IPS DF 19.7 (cell line): Measurements from ENCODE around the gene PRDX1.
"Not testable (repeated sequence)": the region's sequence is repeated elsewhere in the genome, so short reads cannot be mapped to it uniquely, and the experiment has no call there.

Experiments used
- DNase-seq: peaks from one replicate; pipeline ENCODE4 v3.0.0-alpha.2; 2013; ENCODE audit warnings: low read depth, low spot score

Gene PRDX1

GRCh38 chr1:45535988-45536766 is 14.5 kb upstream of the PRDX1 start:
- DNase-seq, result no peak

- no peak for DNase-seq
These were observed 10.2 kb upstream of the PRDX1 start for GRCh38 chr1:45531873-45532272.

- DNase-seq, result no peak
These were observed 9.0 kb upstream of the PRDX1 start for GRCh38 chr1:45530632-45531135.

- no peak for DNase-seq
These were observed 4.5 kb upstream of the PRDX1 start for GRCh38 chr1:45526135-45526644.

- not testable (repeated sequence) for DNase-seq
These were observed 2.3 kb upstream of the PRDX1 start for GRCh38 chr1:45523975-45524374.

- not testable (repeated sequence) for DNase-seq
These were observed 1.8 kb upstream of the PRDX1 start for GRCh38 chr1:45523516-45523915.

- DNase-seq, result no peak
These were observed 830 bp upstream of the PRDX1 start for GRCh38 chr1:45522324-45523104.

- not testable (repeated sequence) for DNase-seq
These were observed 1.9 kb downstream of the PRDX1 start for GRCh38 chr1:45519774-45520173.

- no peak for DNase-seq
These were observed 2.8 kb downstream of the PRDX1 start for GRCh38 chr1:45518910-45519309.

- DNase-seq, result not testable (repeated sequence)
These were observed 3.3 kb downstream of the PRDX1 start for GRCh38 chr1:45518366-45518765.

- DNase-seq, result no peak
These were observed 5.2 kb downstream of the PRDX1 start for GRCh38 chr1:45516465-45516864.

GRCh38 chr1:45516036-45516435 is 5.6 kb downstream of the PRDX1 start:
- no peak for DNase-seq

- DNase-seq, result not testable (repeated sequence)
These were observed 8.0 kb downstream of the PRDX1 start for GRCh38 chr1:45513532-45514260.

GRCh38 chr1:45512641-45513054 is 9.0 kb downstream of the PRDX1 start:
- no peak for DNase-seq

GRCh38 chr1:45510972-45511527 is 10.6 kb downstream of the PRDX1 start:
- no peak for DNase-seq

GRCh38 chr1:45510036-45510971 is 11.4 kb downstream of the PRDX1 start:
- no peak for DNase-seq

- no peak for DNase-seq
These were observed 13.2 kb downstream of the PRDX1 start for GRCh38 chr1:45508295-45509151.

GRCh38 chr1:45507893-45508292 is 13.8 kb downstream of the PRDX1 start:
- DNase-seq, result no peak

GRCh38 chr1:45507195-45507594 is 14.5 kb downstream of the PRDX1 start:
- DNase-seq, result no peak
